ENCODE measurements around the gene NFASC.
A peak's percentile ranks its signal among the peaks of the same experiment; 100 is the strongest.

Gene NFASC

DNA sequence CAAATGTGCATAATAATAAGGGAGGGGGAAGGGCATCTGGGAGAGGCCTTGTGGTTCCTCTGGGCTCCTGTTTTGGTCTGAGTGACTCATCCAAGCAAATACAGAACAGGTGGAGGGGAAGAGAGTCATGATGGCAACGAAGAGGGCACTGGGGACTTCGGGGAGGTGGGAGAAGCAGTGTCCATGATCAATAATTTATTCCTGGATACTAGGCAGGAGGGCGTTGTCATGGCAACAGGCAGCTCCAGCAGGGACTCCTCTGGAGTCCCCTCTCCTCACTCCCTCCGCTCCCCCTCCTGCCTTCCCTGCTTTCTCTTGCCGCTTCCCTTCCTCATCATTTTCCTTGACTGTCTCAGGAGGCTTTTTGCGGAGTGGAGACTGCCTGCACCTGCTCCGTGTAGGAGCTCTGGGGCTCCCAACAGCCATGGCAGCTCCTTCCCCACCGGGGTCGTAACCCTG, 12.3 kb upstream of the NFASC start:
- peak; percentile 59 for DNase-seq (ENCODE audit: low spot score)
- no peak for FAIRE-seq

- DNase-seq (ENCODE audit: low spot score) (no peak), FAIRE-seq (no peak)
Observed at GRCh38 chr1:204859861-204860267, 10.8 kb upstream of the NFASC start.

GRCh38 chr1:204863024-204863423, 7.6 kb upstream of the NFASC start:
- DNase-seq (ENCODE audit: low spot score), result no peak
- FAIRE-seq, result no peak

- FAIRE-seq, result no peak
- no peak for DNase-seq (ENCODE audit: low spot score)
Observed at GRCh38 chr1:204863730-204864129, 6.9 kb upstream of the NFASC start.

GRCh38 chr1:204866051-204866596, 4.5 kb upstream of the NFASC start:
- FAIRE-seq, result no peak
- DNase-seq (ENCODE audit: low spot score), result no peak

DNA sequence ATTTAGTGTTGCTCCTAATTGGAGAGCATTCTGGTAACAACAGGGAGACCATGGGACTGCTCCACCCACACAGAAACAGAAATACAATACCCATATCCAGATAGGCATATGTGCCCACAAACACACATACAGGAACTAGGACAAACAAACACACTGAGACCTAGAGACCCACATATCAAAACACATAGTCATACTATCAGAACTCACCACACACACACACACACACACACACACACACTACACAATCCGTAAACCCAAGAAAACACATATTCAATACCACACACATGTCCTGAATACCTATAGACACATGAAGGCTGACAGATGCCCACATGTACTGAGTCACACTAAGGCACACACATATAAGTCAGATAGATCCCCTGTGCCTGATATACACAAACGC, 3.5 kb upstream of the NFASC start:
- DNase-seq (ENCODE audit: low spot score), result no peak
- no peak for FAIRE-seq

- DNase-seq (ENCODE audit: low spot score) (no peak), FAIRE-seq (no peak)
Observed at GRCh38 chr1:204867666-204868339, 2.9 kb upstream of the NFASC start.

DNA sequence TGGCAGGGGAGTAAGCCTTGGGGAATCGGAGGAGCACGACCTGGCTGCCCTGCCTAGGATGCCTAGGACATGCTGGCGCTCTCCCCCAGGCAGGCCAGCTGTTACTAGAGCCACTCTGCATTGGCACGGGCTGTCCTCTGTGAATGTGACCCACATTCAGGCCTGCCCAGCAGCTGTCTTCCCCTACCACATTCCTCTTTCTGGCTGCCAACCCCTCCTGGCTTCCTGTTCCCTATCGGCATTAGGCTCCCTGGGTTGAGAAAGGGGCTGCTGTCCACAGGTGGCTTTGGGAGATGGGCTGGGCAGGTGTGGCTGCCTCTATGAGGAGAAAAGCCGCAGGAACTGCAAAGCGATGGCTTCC, 2.3 kb upstream of the NFASC start:
- DNase-seq (ENCODE audit: low spot score) (no peak), FAIRE-seq (no peak)

DNA sequence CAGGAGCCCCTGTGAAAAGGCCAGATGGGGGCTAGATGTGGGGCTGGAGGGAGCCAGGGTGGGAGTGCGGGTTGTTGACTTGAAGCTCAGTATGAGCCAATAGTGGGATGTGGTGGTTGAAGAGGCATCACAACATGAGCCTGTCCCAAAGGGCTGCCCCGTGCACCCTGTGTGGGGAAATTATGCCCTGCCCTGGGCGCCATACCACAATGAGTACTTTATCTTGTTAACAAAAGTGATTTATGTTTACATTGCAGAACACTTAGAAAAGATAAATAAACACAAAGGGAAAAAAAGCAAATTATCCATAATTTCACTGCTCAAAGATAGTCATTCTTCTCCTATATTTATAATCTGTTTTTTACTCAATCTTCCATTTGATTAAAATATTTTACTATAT, 1.6 kb upstream of the NFASC start:
- no peak for DNase-seq (ENCODE audit: low spot score)
- no peak for FAIRE-seq

GRCh38 chr1:204871405-204872037, 859 bp downstream of the NFASC start:
- FAIRE-seq (no peak), DNase-seq (ENCODE audit: low spot score) (no peak)

DNA sequence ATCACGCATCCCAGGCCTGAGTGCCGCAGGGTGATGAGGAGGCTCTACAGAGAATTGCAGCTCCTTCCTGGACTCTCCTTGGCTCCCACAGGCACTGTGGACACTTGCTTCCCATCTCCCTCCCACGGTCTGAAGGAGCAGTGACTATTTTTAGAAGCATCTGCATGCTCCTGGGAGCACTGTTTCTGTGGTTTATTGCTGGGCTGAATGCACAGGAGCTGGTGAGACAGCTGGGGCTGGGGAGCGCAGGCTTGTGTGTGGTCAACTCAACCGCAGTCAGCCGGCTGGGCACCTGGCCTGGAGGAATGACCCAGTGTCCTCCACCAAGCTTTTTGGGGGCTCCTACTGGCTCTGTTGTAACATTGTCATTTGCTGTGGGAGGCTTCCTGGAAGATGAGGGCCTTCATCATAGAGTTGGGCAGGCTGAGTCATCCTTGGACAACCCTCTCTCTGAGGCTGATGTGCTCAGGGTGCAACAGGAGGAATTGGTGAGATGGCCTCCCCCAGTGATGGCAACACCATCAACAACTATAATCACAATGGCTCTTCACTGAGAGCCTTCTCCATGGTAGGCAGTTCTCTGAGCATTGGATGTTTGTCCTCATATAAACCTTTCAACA, 1.7 kb downstream of the NFASC start:
- FAIRE-seq (no peak), DNase-seq (ENCODE audit: low spot score) (no peak)

DNA sequence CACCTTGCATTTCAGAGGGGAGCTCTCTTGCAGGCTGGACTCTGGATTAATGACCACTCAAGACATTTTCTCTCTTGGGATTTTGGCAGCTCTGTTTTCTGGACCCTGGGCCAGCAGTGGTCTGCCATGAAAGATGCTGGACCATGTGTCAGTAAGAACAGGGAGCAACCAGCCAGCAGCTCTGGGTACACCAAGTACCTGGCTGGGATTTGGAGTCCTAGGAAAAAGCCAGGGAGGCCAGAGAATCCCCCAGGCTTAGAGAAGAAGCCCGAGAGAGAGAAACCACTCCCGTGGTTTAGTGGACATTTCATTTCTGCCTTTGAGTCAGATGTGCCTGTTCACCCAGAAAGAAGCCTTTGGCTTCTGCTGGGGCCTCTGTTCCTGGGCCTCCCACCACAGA, 2.5 kb downstream of the NFASC start:
- FAIRE-seq, result no peak
- no peak for DNase-seq (ENCODE audit: low spot score)

DNA sequence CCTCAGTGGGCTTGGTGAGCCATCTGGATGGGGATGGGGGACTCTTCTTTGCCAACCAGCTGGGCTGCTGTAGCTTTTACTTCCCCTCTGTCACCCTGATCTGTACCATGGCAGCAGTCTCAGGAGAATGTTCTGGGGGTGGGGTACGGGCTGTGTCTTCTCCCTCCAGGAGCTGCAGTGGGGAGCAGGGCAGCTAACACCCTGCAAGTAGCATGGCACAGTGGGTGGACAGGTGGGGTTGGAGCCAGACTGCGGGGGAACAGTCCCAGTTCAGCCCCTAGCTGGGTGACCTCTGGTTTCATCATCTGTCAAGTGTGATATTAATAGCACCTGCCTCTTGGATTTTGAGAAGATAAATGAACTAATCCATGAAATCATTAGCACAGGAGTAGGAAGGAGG, 3.1 kb downstream of the NFASC start:
- DNase-seq (ENCODE audit: low spot score) (no peak), FAIRE-seq (no peak)

- no peak for FAIRE-seq
- no peak for DNase-seq (ENCODE audit: low spot score)
Observed at GRCh38 chr1:204874274-204874673, 3.6 kb downstream of the NFASC start.

DNA sequence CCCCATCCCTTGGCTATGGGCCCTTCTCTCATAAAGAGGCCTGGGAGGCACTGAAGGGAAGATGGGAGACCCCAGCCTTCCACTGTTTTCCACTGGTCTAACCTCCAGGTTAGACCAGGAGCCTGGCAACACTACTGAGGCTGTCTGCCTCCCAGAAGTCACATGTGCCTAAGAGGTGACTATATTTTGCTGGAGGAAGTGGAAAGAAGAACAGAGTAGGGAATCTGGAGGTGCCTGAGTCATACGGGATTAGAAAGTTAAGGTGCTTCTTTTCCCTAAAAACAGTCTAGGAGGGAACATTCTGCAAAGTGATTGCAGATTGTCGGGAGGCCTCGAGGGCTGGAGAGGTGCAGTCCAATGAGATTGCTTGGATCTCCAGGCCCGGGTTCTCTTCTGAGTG, 4.6 kb downstream of the NFASC start:
- no peak for FAIRE-seq
- DNase-seq (ENCODE audit: low spot score), result no peak

DNA sequence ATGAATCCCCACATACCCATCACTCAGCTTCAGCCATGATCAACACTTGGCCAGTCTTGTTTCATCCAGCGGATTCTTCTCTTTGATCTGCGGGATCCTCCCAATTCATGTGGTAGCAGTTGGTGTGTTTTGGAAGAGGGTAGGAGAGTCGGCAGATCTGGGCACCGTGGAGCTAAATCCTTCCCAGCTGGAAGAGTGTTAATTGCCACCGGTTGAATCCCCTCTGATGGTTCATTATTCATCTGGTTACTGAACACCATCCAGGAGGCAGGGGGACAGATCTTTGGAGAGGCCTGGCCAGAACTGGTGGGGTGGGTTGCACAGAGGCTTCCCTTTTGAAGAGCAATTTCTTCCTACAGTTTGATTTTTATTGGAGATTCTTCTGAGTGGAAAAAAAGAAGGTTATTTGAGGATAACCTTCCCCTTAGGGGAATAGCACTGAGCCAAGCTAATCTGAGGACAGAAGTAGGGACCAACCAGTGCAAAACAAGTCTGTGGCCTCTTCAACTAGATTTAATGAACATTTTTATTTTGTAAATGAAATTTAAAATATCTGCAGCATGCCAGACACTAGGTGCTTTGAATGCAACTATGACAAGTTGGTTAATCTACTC, 8.1 kb downstream of the NFASC start:
- no peak for DNase-seq (ENCODE audit: low spot score)
- no peak for FAIRE-seq

DNA sequence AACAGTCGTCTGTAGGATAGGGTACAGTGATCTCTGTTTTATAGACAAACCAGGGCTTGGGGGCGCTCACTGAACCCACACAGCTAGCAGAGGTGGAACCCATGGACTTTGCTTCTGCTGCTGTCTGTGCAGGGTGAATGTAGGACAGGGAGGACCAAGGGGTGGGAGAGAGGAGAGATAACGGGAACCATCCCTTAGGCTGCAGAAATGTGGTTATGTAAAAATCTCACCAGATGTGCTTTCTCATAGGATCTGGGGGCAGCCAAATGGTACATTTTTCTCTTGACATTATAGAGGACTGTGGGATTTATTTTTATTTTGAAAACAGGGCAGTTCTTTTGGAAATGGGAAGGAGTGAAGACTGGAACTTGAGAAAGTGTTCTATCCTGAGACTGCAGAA, 8.7 kb downstream of the NFASC start:
- no peak for FAIRE-seq
- DNase-seq (ENCODE audit: low spot score), result no peak

DNA sequence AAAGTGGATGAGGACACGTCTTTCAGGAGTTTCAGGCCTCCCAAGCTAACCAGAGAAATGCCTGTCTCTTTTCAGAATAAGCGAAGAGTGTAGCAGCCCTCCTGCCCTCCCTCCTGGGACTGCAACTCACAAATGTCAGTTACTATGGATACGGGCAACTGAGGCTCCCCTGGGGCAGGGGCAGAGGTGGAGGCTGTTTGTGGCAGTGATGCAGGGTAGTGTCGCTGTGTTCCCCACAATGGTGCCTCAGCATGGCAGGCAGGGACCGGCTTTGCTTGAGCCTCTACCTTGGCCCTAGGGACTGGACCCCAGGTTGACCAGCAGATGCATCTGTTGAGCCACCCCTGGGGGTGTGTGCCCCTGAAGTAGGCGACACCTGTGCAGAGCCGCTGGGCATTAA, 10.2 kb downstream of the NFASC start:
- no peak for DNase-seq (ENCODE audit: low spot score)
- FAIRE-seq, result no peak

DNA sequence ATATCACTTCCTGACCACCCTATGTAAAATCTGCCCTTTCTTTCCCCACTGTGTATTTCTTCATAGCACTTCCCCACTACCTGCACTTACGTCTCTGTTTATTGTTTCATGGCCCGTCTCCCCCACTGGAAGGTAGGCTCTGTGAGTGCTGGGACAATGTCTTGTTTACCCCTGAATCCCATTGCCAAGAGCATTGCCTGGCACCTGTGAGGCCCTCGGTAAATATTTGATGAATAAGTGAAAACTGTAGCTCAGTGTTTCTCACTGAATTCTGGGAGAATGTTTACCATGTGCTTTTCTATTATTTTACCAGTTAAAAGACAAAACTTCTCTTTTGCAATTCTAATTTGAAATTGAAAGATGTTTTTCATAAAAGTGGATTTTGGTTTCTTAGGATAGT, 11.8 kb downstream of the NFASC start:
- no peak for DNase-seq (ENCODE audit: low spot score)
- no peak for FAIRE-seq

DNA sequence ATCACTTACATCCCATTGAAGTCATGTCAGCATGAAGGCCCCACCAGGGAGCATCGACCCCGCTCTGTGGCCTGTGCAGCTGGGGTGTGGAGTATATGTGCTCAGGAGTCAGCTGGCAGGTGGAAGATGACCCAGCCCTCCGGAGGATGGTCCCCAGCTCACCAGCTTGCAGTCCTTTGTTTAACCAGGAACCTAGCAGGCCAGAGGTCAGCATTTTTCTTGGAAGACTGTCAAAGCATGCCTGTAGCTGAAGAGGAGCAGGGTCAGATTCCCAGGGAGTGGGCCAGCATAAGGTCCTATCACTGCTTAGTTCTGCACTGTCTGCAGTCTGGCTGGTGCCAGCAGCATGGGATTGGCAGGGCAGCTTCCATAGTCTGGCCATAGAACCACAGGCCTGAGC, 12.7 kb downstream of the NFASC start:
- DNase-seq (ENCODE audit: low spot score), result no peak
- FAIRE-seq, result no peak

DNA sequence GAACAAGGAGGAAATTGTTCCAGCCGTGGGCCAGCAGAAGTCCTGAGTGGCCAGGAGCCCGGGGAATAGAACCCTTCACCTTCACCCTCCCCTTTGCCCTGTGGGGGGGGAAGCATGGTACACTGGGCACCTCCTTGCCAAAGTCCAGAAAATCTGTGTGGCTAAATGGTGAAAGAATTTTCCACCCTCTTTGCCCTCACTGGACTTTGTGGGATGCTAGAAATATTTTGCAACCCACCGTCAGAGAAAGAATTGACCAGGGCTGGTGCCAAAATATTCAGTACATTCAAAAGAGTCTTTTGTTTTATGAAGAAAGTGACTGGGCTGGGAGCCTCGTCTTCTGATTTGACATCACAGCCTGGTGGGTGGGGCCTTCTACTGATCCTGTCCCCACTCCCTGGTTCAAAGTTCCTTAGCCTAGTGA, 14.6 kb downstream of the NFASC start:
- FAIRE-seq, result no peak
- no peak for DNase-seq (ENCODE audit: low spot score)

DNA sequence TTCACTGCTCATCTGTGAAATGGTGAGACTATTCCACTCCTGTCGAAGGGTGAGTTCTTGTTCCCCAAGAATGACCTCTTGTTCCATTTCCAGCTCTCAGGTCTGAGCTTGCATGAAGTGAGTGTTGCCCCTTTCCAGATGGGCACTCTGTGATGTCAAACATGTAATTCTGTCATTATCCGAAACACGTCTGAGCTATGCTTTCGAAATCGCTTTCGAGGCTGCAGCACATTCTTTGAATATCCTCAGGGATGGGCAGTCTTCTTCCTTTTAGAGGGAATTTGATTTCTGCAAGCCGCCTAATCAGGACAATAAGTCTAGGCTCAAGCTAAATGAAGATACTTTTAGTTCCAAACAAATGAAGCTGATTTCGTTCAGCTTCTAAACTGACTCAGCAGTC, 15.1 kb downstream of the NFASC start:
- no peak for FAIRE-seq
- DNase-seq (ENCODE audit: low spot score), result no peak

Data from urothelium cell line (cell line).